Activated T-cell treated with anti-CD3 and anti-CD28 coated beads, Interleukin-2, amount 50 U/mL, for 72 hours (primary cell): ENCODE data around the gene DPYD. TPM values are rescaled to one million over a fixed set of nuclear protein-coding genes. Genes with fewer than 3 reads are reported as not detected.
A peak's percentile ranks its signal among the peaks of the same experiment; 100 is the strongest.

Experiments
- ATAC-seq, 2 donors: fragments of 150-1000 bp; cut with Tn5 transposase; replicated peaks in 1 of 2; 2 replicates each; pipeline ENCODE4 v1.10.0; 2021; ENCODE audit warnings: moderate library complexity in 2 of 2, mild to moderate bottlenecking in 1 of 2
- DNase-seq, 2 donors: peaks; one replicate each; pipeline ENCODE4 v3.0.0; 2021 to 2022; ENCODE audit warnings: mixed read lengths in 1 of 2
- H3K27ac Mint-ChIP-seq: one replicate; pipeline ENCODE4 v1.8.0; 2022; ENCODE audit warnings: mild to moderate bottlenecking, moderate library complexity, mixed read lengths
- H3K27me3 Mint-ChIP-seq: one replicate; pipeline ENCODE4 v1.8.0; 2022; ENCODE audit warnings: low read depth, mixed read lengths
- H3K36me3 Mint-ChIP-seq, 2 donors: one replicate each; pipeline ENCODE4 v1.8.0; 2022; ENCODE audit warnings: mixed read lengths in 2 of 2, mild to moderate bottlenecking in 1 of 2; ENCODE audit not compliant: insufficient read depth in 2 of 2
- H3K4me1 Mint-ChIP-seq: one replicate; pipeline ENCODE4 v1.8.0; 2022; ENCODE audit warnings: low read depth, mixed read lengths
- H3K4me3 Mint-ChIP-seq, 2 donors: one replicate each; pipeline ENCODE4 v1.8.0; 2022; ENCODE audit warnings: mild to moderate bottlenecking in 2 of 2, mixed read lengths in 2 of 2, moderate library complexity in 2 of 2
- H3K9me3 Mint-ChIP-seq, 2 donors: one replicate each; pipeline ENCODE4 v1.8.0; 2022; ENCODE audit warnings: mixed read lengths in 2 of 2
- total RNA-seq, 2 donors: library from RNA; stranded (reverse); gene quantifications; one replicate each; pipeline ENCODE4 v1.2.3, GENCODE V29; 2022

The DPYD gene
- total RNA-seq, 2 donors from 2014 or later: 13.4 to 18.2 TPM

DNA sequence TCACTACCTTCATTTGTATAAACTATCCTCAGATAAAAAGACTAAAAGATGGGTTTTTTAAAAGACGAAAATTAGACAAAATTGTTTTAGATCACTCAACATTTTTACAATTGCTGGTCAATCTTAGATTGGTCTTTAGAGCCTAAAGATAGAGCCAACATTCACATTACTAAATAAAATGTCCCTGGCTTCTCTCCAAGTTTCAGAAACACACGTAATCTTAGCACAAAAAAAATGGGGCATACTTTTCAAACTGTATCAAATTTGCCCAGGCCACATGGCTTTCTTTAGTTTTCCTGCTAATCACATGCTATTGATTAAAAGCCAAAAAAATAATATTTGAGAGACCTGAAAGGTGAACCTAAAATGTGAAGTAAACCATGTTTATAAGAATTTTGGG is 288.1 kb downstream of the DPYD start:
- H3K27ac Mint-ChIP-seq: no peak overlapping the region
- DNase-seq (no peak), ATAC-seq (no peak)
- H3K4me1 Mint-ChIP-seq: no peaks in the 10 kb centered on the region
- H3K9me3 Mint-ChIP-seq: peaks cover 0 to 2% of the 10 kb centered on the region in 2 donors
- no peak overlapping the region for H3K4me3 Mint-ChIP-seq
- H3K36me3 Mint-ChIP-seq: peaks cover 0 to 1% of the 10 kb centered on the region in 2 donors
- H3K27me3 Mint-ChIP-seq: no peaks in the 10 kb centered on the region

DNA sequence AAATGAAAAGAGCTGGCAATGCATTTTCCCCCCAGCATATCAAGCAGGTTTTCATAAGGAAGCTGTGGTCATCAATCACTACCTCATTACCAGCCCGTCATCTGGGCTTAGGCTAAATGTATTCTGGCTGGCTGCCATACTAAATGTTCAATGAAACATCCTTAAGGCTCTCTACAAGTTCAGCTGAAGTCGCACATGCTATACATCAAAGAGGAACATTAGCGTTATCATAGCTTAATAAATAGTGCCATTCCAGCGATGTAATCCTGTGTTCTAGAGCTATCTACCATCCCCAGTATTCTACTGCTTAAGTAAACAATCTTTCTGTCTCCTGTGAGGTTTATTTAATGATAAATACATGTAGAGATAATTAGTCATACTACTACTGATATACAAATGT is 288.8 kb downstream of the DPYD start:
- peaks cover 0 to 2% of the 10 kb centered on the region in 2 donors for H3K9me3 Mint-ChIP-seq
- ATAC-seq (no peak), DNase-seq (no peak)
- no peaks in the 10 kb centered on the region for H3K27me3 Mint-ChIP-seq
- H3K4me3 Mint-ChIP-seq: no peak overlapping the region
- no peaks in the 10 kb centered on the region for H3K4me1 Mint-ChIP-seq
- no peaks in the 10 kb centered on the region for H3K36me3 Mint-ChIP-seq
- no peak overlapping the region for H3K27ac Mint-ChIP-seq

DNA sequence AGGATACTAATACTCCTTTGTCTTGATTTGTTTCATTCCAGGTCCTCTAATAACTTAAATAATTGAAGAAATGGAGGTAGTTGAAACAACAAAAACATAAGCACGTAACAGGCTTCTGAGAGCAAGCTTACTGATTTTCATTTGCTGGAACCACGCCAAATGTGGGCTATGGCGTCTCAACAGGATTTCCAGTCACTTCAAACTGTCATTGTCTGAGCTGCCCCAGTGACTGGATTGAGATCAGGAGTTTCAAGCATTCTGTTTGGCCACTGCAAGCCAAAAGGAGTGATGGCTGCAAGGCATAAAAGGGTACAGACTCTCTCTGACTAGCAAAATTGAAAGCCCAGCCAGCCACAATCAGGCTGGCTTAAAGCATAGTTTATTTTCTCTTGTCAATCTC is 289.9 kb downstream of the DPYD start:
- H3K4me1 Mint-ChIP-seq: no peaks in the 10 kb centered on the region
- no peaks in the 10 kb centered on the region for H3K27me3 Mint-ChIP-seq
- H3K27ac Mint-ChIP-seq: no peak overlapping the region
- no peak for DNase-seq
- no peak for ATAC-seq
- peaks cover 0 to 2% of the 10 kb centered on the region in 2 donors for H3K9me3 Mint-ChIP-seq
- H3K4me3 Mint-ChIP-seq: no peak overlapping the region
- no peaks in the 10 kb centered on the region for H3K36me3 Mint-ChIP-seq

DNA sequence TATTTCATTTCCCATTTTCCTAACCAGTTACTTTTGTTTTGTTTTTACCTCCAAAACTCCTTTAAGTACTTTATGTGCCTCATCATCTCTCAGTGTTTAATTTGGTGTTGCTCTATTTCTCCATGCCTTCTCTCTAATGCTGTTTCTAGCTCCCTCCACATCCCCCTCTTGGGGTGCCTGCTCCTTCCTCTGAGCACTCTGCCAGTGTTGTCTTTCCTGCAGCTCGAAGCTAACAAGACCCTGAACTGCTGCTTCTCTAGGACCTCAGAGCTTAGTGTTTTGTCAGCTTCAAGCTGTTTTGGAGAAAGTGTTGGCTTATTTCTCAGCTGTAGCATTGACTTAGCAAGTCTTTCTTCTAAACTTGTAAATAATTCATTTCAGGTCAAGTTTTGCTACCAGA is 290.6 kb downstream of the DPYD start:
- no peak overlapping the region for H3K4me3 Mint-ChIP-seq
- DNase-seq (no peak), ATAC-seq (no peak)
- H3K27me3 Mint-ChIP-seq: no peaks in the 10 kb centered on the region
- no peaks in the 10 kb centered on the region for H3K4me1 Mint-ChIP-seq
- H3K9me3 Mint-ChIP-seq: peaks cover 0 to 2% of the 10 kb centered on the region in 2 donors
- H3K27ac Mint-ChIP-seq: no peak overlapping the region
- peaks cover 0 to 2% of the 10 kb centered on the region in 2 donors for H3K36me3 Mint-ChIP-seq

DNA sequence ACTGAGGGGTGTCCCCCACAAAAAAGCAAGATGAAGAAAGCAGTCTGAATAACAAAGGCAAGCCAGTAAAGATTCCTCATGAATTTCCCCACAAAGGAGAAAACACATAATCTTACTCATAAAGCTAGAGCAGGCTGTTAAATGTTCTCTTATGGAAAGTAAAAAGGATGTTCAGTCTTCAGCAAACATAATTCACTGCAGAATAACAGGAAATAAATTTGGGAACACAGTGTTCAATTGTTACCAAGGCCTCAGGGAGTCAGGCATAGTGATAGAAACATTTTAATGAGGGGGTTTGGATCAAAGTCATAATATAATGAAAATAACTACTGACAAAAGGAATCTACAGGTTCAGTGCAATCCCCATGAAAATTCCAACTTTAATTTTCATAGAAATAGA is 297.6 kb downstream of the DPYD start:
- Mint-ChIP-seq H3K27me3 (no peaks in the 10 kb centered on the region), H3K27ac (no peak overlapping the region), H3K4me3 (no peak overlapping the region), H3K9me3 (no peaks in the 10 kb centered on the region), H3K36me3 (peaks cover 0 to 2% of the 10 kb centered on the region in 2 donors), H3K4me1 (no peaks in the 10 kb centered on the region)
- ATAC-seq (no peak), DNase-seq (no peak)

DNA sequence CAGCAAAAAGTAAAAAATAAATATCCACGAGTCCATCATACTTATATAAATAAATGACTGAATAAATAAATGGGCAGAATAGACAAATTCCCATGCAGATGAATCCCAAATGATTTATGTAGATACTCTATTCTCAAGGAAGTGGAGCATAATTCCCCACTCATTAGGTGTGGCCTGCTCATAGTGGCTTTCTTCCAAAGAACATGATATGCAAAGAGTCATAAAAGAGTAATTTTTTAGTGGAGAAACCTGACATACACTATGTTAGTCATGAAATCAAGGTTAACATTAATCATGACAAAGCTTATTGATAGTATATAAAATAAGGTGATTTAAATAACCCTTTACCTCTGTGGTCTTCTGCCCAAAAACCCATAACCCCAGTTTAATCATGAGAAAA is 298.9 kb downstream of the DPYD start:
- H3K9me3 Mint-ChIP-seq: no peaks in the 10 kb centered on the region
- ATAC-seq (no peak), DNase-seq (no peak)
- peaks cover 0 to 2% of the 10 kb centered on the region in 2 donors for H3K36me3 Mint-ChIP-seq
- H3K4me1 Mint-ChIP-seq: no peaks in the 10 kb centered on the region
- no peak overlapping the region for H3K27ac Mint-ChIP-seq
- no peaks in the 10 kb centered on the region for H3K27me3 Mint-ChIP-seq
- no peak overlapping the region for H3K4me3 Mint-ChIP-seq

DNA sequence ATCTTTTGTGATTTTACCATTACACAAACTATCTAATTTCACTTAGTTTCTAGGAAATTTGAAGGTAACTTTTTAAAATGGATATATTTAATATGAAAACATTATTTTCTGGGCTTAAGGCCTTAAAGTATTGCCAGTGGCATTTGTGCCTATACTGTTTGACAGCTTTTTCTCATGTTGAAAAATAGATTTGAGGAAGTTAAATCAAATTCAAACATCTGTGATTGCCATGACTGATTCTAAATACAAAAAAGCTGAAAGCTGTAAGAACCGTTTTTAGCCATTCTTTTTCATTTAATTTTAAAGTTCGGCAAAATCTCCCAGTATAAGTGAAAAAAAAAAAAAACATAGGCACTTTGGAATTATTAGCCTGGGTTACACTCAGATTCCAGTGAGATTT is 301.1 kb downstream of the DPYD start:
- no peaks in the 10 kb centered on the region for H3K36me3 Mint-ChIP-seq
- H3K27me3 Mint-ChIP-seq: no peaks in the 10 kb centered on the region
- DNase-seq (no peak), ATAC-seq (no peak)
- H3K9me3 Mint-ChIP-seq: no peaks in the 10 kb centered on the region
- H3K4me1 Mint-ChIP-seq: no peaks in the 10 kb centered on the region
- no peak overlapping the region for H3K27ac Mint-ChIP-seq
- H3K4me3 Mint-ChIP-seq: no peak overlapping the region

DNA sequence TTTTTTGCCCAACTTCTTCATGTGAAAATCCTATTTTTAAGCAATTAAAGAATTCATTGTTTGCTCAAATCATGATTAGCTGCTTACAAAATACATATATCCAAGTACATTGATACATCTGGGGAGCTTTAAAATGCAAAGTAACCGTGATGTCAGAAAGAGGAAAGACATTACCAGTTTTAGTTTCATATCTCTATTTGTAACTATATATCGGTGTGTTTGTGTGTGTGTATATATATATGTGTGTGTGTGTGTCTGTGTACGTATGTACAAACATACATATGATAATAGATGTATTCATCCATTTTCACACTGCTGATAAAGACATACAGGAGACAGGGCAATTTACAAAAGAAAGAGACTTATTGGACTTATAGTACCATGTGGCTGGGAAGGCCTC is 310.1 kb downstream of the DPYD start:
- Mint-ChIP-seq H3K27me3 (no peaks in the 10 kb centered on the region), H3K4me3 (no peak overlapping the region), H3K4me1 (no peaks in the 10 kb centered on the region), H3K36me3 (peaks cover 0 to 2% of the 10 kb centered on the region in 2 donors), H3K27ac (no peak overlapping the region), H3K9me3 (peaks cover 0 to 2% of the 10 kb centered on the region in 2 donors)
- ATAC-seq (no peak), DNase-seq (no peak)

DNA sequence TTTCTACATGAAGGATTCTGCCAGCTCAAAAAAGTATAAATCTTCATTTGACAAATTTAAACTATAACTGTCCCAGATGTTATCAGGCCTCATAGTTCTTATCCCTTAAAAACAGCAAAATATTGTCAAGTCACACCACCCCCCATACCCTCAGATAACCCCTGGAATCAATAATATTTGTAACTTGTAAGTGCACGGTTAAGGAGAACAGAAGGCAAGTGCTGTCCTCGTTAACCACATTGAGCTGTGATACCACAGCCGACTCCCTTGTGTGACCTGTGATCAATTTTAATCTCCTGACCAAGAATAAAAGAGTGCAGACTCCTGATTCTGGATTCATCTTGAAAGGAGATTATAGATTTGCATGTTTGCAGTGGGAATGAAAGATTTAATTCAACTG is 310.7 kb downstream of the DPYD start:
- no peaks in the 10 kb centered on the region for H3K27me3 Mint-ChIP-seq
- DNase-seq (no peak), ATAC-seq (no peak)
- H3K4me1 Mint-ChIP-seq: no peaks in the 10 kb centered on the region
- H3K36me3 Mint-ChIP-seq: peaks cover 0 to 2% of the 10 kb centered on the region in 2 donors
- H3K27ac Mint-ChIP-seq: no peak overlapping the region
- H3K9me3 Mint-ChIP-seq: peaks cover 0 to 2% of the 10 kb centered on the region in 2 donors
- no peak overlapping the region for H3K4me3 Mint-ChIP-seq

DNA sequence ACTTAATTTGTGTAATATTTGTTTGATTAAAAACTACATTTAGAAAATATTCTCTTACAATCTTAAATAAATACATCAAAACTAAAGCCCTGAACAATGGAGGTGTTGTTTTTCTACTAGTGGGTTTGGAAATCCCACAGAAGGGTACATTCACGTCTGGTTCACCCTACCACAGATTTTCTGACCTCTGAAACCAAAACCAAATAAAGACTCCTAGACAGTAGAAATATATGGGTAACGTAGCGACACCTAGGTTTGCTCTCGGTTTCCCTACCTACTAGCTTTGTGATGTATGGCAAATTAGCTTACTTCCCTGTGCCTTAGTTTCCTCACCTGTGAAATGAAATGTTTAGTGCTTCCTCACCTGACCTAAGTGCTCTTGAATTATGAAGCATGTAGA is 312.6 kb downstream of the DPYD start:
- H3K4me3 Mint-ChIP-seq: no peak overlapping the region
- H3K36me3 Mint-ChIP-seq: peaks cover 0 to 2% of the 10 kb centered on the region in 2 donors
- H3K27me3 Mint-ChIP-seq: no peaks in the 10 kb centered on the region
- DNase-seq (no peak), ATAC-seq (no peak)
- H3K27ac Mint-ChIP-seq: no peak overlapping the region
- peaks cover 0 to 2% of the 10 kb centered on the region in 2 donors for H3K9me3 Mint-ChIP-seq
- no peaks in the 10 kb centered on the region for H3K4me1 Mint-ChIP-seq

DNA sequence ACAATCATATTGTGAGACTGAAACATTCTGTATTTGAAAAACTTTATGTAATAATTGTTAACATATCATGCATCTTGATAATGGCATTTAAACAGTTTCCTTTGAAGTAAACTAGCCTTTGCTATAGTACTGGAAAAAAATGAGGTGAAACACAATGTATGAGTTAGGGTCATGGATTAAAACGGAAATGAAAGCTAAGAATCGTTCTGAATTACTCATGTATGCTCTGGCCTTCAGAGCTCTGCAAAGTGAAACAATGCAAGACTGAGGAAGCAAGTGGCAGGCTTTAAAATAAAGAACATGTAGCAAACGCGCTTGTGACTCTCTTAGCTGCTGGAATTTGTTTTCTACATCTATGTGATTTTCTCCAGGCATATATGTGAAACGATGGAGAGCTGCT is 317.1 kb downstream of the DPYD start:
- H3K9me3 Mint-ChIP-seq: no peaks in the 10 kb centered on the region
- ATAC-seq (no peak), DNase-seq (no peak)
- no peaks in the 10 kb centered on the region for H3K36me3 Mint-ChIP-seq
- no peaks in the 10 kb centered on the region for H3K4me1 Mint-ChIP-seq
- H3K27ac Mint-ChIP-seq: no peak overlapping the region
- no peak overlapping the region for H3K4me3 Mint-ChIP-seq
- no peaks in the 10 kb centered on the region for H3K27me3 Mint-ChIP-seq

DNA sequence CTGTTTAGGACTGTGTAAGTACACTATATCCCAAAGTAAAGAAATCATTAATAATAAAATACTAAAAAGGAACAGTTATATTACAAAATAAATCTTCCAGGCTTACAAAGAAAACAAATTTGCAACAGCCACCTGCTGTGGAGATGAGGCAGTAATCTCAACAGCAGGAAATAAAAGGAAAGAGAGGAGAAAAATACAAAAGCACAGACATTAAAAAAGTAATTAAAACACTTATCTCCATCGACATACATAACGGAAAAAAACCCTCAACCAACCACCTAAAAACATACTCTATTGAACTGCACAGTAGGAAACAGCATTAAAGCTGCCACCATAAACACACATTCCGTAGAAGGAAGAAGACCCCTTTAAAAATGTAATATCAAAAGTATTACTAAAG is 317.6 kb downstream of the DPYD start:
- ATAC-seq (no peak), DNase-seq (no peak)
- H3K27ac Mint-ChIP-seq: no peak overlapping the region
- H3K4me3 Mint-ChIP-seq: no peak overlapping the region
- H3K4me1 Mint-ChIP-seq: no peaks in the 10 kb centered on the region
- H3K36me3 Mint-ChIP-seq: no peaks in the 10 kb centered on the region
- no peaks in the 10 kb centered on the region for H3K27me3 Mint-ChIP-seq
- H3K9me3 Mint-ChIP-seq: no peaks in the 10 kb centered on the region

DNA sequence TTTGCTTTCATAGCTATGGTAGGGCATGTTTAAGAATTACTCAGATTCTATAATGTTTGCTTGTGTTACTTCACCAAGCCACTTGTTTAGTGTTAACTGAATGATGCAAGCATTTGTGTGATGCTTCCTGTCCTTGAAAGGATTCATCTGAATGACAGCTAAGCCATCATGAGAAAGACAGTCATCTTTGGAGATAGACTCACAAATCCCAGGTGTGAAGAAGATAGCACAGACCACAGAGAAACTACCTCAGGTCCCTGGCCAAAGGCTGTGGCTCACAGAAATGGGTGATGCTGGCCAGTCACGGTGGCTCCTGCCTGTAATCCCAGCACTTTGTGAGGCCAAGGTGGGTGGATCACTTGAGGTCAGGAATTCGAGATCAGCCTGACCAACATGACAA is 321.4 kb downstream of the DPYD start:
- peak; percentile 15 to 27 for DNase-seq
- no peak overlapping the region for H3K4me3 Mint-ChIP-seq
- no peaks in the 10 kb centered on the region for H3K36me3 Mint-ChIP-seq
- no peaks in the 10 kb centered on the region for H3K27me3 Mint-ChIP-seq
- no peaks in the 10 kb centered on the region for H3K4me1 Mint-ChIP-seq
- H3K27ac Mint-ChIP-seq: no peak overlapping the region
- peak; percentile 98 to 99 for ATAC-seq
- no peaks in the 10 kb centered on the region for H3K9me3 Mint-ChIP-seq

DNA sequence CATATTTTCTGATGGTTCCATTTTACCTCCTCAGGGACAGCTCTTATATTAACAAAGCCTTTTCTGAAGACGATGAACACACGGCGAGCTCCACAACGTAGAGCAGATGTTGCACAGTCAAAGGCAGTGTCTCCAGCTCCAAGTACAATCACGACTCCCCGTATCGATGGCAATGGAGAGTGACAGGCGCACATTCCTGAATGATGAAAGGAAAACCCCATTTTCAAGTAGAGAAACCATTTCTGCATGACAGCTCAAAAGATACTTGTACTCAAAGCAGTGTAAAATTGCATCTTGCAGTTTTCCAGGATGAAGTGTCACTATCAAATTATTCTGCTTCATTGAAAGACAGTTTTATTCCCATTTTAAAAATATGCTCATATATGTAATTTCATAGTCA is 327.6 kb downstream of the DPYD start:
- Mint-ChIP-seq H3K27ac (no peak overlapping the region), H3K36me3 (peaks cover 8 to 16% of the 10 kb centered on the region in 2 donors)
- DNase-seq: no peak

More for the DNA sequence above, 327.6 kb downstream of the DPYD start:
- Mint-ChIP-seq H3K4me1 (no peaks in the 10 kb centered on the region), H3K4me3 (no peak overlapping the region), H3K9me3 (peaks cover 0 to 5% of the 10 kb centered on the region in 2 donors), H3K27me3 (no peaks in the 10 kb centered on the region)
- ATAC-seq: no peak
